Stimulated activated CD4-positive, alpha-beta T cell treated with anti-CD3 and anti-CD28 coated beads, Interleukin-4, amount 100 ng/mL, for 48 hours (primary cell): Measurements from ENCODE around the gene CATSPERB.
"Not testable (repeated sequence)": the region's sequence is repeated elsewhere in the genome, so short reads cannot be mapped to it uniquely, and the experiment has no call there.

Source experiments
- DNase-seq, 2 donors: peaks; one replicate each; pipeline ENCODE4 v3.0.0-alpha.2; 2020; ENCODE audit warnings: low read depth in 2 of 2

The CATSPERB gene, protein sequence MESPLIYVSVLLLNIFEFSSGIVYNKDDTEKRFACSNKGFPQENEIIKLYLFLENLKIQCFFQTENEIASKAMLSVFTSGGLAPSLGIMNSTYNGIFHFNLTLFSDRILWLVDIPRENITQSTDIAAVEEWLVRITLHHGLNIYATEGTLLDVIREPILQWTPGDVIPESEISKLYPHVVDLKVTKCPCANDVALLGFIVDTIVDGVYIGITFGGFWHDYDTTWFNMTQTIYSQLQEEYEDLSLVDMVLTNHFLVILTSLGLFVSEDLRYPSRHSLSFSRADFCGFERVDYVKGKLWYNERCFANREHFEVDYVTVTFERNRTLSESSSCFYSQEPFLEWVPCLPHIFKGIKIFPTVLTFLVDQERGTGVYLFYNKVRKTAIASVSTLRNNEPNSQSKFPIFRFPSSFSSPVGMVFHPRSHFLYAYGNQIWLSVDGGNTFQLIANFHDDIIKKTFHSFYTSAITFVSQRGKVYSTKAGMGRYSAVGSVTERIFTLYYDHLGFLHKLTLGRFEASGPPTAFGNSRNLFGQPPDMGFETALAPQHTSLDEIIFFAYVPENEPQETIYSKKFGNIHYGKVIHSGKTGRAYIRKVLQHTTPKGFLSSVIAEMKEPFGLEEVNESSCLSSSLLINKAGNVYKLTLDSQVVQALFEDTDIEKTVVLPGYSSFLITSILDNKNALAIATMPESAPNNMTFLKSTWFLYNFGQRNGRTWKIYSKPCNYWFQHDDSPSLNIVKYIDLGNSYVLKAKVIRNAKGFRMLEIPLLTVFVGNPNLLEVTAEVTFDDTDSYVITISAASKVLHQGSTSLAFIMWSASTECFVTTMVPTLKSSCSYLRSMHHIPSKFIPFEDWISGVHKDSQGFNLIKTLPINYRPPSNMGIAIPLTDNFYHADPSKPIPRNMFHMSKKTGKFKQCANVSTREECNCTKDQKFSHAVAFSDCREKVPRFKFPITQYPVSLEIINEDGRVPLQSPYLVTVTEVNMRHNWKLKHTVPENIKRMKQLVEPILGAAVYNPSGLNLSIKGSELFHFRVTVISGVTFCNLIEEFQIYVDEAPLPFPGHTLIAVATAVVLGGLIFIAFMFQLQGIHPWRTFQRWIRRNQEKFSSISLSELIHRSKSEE

DNA sequence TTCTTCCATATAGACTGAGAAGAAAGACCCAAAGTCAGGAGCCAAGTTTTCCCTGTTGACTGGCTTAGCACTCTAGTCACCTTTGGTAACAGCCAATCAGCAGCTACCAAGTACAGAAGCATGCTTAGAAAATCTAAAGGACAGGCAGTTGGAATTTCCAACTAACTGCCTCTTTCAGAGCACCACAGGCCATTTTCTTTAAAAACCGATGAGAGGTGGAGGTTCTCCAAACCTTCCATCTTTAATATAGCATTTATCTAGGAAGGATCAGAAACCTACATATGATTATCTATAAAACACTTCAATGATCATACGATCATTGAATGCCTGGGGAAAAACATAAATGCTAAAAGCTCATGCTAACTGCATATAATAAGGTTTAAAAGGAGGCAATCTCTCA, at the start of gene CATSPERB:
TSS of gene CATSPERB (minus strand) at position 101 of the 400 bp plus-strand sequence. CDS start 2,607 bp downstream, outside the sequence.
- DNase-seq = no peak

DNA sequence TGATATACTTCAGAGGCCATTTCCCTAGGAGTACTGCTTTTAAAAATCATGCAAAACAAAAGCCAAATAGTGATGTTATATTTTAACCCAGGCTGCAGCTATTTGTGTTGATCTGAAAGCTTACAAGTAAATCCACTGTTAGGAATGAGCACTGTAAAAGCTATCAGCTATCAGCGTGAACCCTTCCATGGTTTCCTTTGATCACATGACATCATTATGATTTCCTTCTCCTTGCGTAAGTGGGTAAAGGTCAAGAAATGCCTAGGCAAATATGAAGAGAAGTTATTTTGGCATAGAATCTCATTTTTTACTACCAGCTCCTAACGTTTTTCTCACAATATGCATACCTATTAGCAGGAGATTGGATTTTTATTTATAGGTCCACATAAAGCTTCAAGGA, 48.6 kb upstream of the CATSPERB start:
- no peak for DNase-seq

DNA sequence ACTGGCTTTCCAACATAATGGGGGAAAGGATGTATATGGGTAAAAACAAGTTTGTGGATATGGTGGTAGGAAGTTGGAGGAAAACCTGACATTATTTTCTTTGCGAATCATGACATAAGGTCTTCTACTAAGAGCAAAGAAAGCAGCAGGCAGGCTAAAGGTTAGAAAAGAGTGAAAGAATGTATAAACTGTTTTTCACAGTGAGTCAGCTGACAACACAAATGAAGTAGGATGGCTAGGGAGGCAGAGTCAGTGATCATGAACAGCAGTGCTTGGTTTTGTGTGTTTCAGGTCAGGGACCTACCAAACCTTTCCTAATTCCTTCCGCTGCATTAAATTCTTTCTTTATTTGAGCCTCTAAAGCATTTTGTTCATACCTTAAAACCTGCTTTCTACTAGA, 46.3 kb upstream of the CATSPERB start:
- no peak for DNase-seq

- DNase-seq = no peak
Measured at GRCh38 chr14:91774140-91775096, 42.5 kb upstream of the CATSPERB start.

DNA sequence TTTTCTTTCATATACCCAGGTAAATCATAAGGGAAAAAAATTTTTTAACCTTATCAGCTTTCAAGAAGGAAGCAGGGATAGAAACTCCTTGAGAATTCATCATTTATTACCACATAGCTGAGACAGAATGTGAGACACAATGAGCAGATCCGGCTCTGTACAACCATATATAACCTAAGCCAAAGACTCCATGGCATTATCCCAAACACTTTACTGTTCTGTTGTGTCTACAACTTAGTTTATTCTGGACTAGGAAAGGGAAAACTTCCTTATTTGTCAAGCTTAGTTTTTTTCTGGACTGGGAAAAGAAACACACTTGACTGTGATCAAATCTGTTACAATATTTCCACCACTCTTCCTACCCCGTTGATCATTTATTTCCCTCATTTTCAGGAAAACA, 38.3 kb upstream of the CATSPERB start:
- no peak for DNase-seq

DNA sequence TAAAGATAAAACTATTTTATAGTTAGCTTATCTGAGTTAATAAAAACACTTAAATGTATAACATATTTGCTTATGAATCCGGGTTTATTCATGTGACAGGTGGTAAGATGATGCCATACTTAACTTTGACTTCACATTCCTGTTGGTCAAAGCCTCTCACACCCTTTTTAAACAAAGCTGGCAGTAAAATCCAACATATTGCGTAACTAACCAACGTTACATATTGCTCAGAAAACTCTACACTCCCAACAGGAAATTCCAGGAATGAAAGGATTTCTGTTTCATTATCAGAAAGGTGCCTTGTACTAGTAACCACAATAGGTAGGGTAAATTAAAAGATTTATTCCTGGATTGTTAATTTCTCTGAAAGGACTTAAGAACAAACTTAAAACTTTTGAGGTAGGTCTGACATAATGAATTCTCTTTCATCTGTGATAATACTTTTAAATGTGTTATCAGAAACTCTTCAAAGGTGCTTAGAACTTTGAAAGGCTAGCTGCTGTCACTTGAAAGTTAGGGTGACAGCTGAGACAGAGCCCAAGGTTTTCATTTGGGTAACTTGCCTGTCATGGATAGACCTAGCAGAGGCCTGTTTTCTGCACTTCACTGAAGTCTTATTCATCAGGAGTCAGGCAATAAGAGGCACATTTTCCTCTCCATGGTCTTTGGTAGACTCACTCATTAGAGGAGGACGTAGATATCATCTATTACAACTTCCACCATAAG, 23.8 kb upstream of the CATSPERB start:
- no peak for DNase-seq

DNA sequence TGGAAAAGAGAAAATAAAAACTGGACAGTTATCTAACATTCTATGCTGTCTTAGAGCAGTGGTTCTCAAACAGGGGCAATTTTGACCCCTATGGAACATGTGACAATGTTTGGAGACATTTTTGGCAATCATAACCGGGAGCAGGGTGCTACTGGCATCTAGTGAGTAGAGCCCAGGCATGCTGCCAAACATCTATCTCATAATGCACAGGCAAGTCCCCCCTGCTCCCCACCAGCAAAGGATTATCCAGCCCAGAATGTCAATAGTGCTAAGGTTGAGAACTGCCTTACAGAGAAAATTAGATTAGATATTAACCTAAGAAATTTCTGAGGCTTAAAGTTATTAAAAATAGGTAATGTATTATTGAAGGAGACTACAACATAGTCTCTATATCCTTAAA, 22.9 kb upstream of the CATSPERB start:
- no peak for DNase-seq

- no peak for DNase-seq
Measured at GRCh38 chr14:91754185-91754584, 22.3 kb upstream of the CATSPERB start.

GRCh38 chr14:91753501-91754128, 21.7 kb upstream of the CATSPERB start:
- no peak for DNase-seq

GRCh38 chr14:91752961-91753360, 21.1 kb upstream of the CATSPERB start:
- no peak for DNase-seq

GRCh38 chr14:91751719-91752118, 19.8 kb upstream of the CATSPERB start:
- no peak for DNase-seq

GRCh38 chr14:91750634-91751198, 18.8 kb upstream of the CATSPERB start:
- DNase-seq = no peak

DNA sequence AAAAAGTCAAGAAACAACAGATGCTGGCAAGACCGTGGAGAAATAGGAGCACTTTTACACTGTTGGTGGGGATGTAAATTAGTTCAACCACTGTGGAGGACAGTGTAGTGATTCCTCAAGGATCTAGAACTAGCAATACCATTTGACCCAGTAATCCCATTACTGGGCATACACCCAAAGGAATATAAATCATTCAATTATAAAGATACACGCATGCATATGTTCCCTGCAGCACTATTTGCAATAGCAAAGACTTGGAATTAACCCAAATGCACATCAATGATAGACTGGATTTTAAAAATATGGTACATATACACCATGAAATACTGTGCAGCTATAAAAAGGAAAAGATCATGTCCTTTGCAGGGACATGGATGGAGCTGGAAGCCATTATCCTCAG, 18.0 kb upstream of the CATSPERB start:
- DNase-seq = no peak

- no peak for DNase-seq
Measured at GRCh38 chr14:91748049-91748448, 16.2 kb upstream of the CATSPERB start.

DNA sequence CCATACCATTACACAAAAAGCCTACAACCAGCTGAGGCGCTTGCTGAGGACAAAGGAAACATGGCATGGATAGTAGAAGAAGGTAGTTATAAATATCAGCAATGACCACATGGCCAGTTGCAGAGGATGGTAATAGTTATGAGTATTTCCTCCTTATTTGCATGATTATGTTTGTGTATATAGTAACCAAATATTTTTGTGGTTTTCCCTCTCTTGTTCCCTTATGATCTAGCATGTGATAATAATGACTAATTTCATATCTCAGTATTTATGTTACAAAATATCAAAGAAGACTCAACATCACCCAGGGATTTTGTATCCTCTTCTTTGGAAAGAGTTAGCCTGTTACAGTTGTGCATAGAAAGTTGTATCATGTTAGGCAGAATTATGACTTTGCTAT, 13.5 kb upstream of the CATSPERB start:
- no peak for DNase-seq

DNA sequence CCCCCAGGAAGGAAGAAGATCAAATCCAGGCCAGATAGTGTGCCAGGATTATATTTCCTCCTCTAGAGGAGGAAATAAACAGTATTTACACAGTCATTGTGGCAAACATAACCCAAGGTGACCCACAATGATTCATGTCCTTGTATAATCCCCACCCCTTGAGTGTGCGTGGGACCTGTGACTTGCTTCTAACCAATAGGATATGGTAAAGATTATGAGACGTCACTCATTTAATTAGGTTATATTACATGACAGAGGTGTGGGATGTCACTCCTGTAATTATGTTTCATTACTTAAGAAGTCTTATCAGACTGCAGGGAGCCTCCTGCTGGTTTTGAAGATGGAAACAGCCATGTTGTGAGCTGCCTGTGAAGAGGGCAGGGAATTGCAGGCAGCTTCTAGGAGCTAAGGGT, 12.2 kb upstream of the CATSPERB start:
- no peak for DNase-seq

- DNase-seq = no peak
Measured at GRCh38 chr14:91743305-91743653, 11.4 kb upstream of the CATSPERB start.

DNA sequence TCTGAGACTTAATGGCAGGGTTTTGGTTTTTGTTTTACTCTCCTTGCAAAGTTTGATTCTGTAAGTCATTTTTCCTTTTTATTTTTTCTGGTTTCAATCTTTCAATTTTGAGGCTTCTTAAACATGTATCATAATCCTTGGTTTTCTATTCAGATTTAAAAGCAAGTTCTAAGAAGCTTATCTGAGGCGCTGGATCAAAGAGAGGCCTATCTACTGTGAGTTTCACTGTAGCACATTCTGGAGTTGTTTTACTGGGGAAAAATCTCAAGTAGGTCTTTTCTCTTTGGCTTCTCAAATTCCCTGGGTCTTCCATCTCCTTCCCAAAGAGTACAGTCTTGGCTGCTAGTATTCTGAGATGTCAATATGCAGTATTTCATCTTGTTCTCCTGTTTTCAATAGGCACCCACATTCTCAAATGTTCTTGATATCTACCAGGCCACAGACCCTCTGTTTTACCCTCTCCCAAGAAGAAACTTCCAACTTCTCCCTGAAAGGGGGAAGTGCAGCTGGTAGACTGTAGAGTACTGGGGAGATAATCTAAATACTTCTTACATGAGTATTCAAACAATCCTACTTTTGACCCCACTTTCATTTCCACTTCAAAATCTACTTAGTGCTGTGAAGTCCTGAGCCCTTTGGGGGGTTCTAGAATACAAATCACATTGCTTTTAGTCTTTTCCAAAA, 10.9 kb upstream of the CATSPERB start:
- DNase-seq = no peak

DNA sequence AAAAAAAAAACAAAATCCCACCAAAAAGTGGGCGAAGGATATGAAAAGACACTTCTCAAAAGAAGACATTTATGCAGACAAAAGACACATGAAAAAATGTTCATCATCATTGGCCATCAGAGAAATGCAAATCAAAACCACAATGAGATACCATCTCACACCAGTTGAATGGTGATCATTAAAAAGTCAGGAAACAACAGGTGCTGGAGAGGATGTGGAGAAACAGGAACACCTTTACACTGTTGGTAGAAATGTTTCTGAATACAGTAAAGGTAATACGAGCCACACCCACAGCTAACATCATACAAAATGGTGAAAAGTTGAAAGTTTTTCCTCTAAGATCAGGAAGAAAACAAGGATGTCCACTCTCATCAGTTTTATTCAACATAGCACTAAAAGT, 8.0 kb upstream of the CATSPERB start:
- not testable (repeated sequence) for DNase-seq
